HG03108 (cell line): ENCODE data around the gene TIMP4.

ENCODE experiments used
- ATAC-seq: cut with Tn5 transposase; IDR thresholded peaks from one replicate; pipeline ENCODE4 v1.9.1; 2021; ENCODE audit warnings: moderate library complexity; ENCODE audit not compliant: unreplicated experiment

The TIMP4 gene

DNA sequence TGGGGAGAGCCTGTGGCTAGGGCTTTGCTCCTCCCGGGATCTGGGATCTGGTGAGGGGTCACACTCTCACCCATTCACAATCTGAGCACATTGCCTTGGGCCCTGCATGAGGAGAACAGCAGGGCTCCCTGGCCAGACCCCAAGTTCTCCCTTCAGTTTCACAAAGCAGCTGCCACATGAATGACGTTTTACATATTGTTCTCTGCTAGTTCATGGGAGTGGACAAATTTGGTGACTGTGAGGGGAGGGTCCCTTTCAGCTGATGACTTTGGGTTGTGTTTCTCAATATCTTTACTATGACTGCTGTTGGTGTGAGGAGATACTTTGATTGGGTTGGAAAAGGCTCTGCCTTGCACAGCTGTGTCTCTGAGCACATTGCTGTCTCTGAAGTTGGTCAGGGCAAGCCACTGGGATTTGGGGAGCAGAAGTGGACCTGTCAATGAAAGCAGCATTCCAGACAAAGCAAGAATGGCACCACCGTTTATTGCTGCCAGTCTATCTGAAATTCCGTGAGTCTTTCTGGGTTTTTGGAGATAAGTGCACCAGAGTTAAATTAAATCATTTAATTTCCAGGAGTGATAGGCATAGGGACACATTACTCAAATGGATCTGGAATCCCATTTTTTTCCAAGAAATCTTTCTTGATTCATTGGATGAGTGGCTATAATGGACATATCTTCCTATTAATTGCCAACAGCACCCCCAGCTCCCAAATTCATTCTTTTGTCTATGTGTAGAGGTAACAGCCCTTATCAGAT is 10.3 kb downstream of the TIMP4 start:
- no peak for ATAC-seq

GRCh38 chr3:12147049-12147780 is 11.5 kb downstream of the TIMP4 start:
- ATAC-seq, result no peak

DNA sequence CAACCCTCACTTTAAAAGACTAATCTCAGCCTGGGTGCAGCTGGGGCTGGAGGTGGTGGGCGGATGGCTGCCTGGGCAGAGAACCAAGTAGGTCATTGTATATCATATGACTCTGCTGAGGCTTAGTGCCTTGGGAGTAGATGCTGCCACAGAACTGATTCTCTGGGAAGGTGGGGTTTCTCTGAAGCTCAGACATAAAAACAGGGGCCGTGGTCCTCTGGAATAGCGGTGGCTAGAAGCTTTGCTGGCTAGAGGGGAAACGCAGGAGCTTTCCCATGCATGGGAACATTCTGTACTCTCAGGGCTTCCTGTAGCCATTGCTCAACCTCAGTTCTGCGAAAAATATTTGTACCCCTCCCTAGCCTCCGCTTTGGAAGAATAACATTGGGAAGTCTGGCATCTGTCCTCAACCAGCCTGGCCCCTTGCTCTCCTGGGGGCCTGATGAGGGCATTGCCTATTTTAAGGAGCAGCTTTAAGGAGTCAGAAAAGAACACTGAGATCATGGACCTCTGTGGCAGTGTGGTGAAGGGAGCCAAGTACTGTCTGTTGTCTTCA is 14.7 kb downstream of the TIMP4 start:
- no peak for ATAC-seq

DNA sequence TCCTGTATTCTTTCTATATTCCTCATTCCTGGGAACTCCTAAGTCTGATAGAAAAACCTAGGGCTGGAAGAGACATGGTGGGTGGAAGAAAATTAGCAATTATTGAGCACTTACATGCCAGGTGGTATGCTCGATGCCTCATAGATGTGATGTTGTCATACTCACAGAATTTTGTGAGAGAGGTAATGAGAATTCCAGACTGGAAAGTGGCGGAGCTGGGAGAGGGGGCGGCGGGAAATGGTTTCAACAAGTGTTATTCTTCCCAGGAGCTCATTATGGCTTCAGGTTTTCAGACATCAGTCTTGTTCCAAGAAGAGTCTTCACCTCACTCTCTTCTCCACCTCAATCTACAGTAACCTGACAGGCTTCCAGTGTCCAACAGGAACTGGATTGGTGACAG is 16.2 kb downstream of the TIMP4 start:
- no peak for ATAC-seq

GRCh38 chr3:12141350-12141749 is 17.4 kb downstream of the TIMP4 start:
- ATAC-seq, result no peak

DNA sequence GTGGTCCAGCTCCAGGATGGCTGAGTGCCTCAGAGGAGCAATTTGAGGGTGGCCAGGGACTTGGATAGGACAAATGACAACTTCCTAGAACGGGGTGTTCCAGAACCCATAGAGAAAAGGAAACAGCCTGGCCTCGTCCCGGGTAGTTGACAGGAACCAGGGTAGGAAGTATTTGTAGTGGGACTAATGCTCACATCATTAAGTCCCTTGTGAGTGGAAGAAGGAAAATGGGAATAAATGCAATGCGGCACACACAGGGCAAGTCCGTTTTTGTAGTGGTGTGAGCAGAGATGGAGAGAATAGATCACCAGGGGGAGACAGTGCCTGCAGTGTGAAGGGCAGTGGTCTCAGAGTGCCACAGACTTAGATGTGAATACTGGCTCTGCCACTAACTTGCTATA is 19.6 kb downstream of the TIMP4 start:
- ATAC-seq, result no peak

DNA sequence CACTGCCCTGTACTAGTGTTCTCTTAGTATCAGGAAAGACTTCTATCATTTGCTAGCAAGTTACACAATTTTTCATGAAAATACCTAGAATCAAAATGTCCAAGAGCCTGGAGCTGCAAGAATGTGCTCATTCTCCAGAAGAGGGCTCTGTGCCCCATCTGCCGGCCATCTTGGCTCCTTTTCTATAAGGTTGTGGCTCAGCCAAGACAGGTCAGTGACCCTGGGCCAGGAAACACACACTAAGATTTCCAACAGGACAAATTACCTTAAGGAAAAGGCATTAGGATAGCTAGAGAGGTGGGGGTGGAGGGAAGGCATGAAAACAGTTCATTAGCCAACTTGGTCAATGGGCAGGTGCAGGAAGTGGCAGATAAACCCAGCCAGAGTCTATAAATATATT is 20.7 kb downstream of the TIMP4 start:
- no peak for ATAC-seq

- ATAC-seq, result no peak
These were observed 22.3 kb downstream of the TIMP4 start for GRCh38 chr3:12136371-12136770.

- no peak for ATAC-seq
These were observed 23.6 kb downstream of the TIMP4 start for GRCh38 chr3:12135029-12135657.

DNA sequence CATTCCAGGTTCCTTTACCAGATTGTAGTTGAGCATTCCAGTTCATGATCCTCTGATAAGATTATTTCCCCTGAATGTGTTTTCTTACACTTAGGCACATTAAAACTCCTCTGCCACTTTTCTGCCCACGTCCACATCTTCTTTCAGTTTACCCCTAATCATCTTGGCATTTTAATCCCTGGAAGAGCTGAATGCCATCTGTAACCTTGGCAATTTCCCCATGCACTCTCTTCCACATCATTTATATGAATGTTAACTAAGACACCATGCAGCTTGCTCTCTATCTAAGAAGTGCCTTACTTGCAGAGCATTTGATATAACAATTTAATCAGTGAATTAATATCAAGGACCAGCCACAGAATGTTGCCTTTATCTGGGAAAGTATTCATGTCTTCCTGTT is 25.8 kb downstream of the TIMP4 start:
- ATAC-seq, result no peak

GRCh38 chr3:12131351-12132090 is 27.2 kb downstream of the TIMP4 start:
- no peak for ATAC-seq

DNA sequence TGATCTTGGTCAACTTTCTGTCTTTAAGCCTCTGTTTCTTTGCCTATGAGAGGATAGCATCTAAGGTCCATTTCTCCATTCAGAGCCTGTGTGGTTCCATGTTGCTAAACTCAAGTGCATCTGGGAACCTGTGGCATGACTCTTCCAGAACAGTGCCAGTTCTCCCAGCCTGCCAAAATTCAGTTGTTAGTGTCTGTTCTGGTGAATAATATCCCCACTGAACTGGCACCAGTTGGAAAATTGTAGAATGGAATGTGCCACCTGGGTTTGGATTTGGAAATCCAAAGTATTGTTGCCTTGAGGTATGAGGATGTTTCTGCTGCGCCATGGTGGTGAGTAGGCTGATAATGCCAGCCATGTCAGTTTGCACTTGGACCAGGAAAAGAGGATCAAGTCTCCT is 31.3 kb downstream of the TIMP4 start:
- no peak for ATAC-seq

DNA sequence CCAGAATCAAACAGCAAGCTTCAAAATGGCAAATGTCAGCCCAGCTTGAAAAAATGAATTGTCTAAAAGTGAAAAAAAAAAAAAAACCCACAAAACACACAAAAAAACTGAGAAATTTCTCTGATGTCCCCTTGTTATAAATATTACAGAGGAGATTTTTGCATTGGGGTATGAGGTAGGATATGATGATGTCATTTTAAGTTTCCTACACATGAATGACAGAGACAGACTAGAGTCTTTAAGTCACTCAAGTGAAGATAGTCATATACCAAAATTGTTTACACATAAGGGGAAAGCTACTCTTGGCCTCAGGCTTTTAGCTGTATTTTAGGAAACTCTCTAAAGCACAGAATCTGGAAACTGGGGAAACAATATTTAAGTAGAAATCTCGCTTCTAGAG is 32.9 kb downstream of the TIMP4 start:
- ATAC-seq, result no peak

- ATAC-seq, result no peak
These were observed 37.2 kb downstream of the TIMP4 start for GRCh38 chr3:12121466-12121865.

GRCh38 chr3:12120374-12121140 is 38.2 kb downstream of the TIMP4 start:
- ATAC-seq, result no peak

DNA sequence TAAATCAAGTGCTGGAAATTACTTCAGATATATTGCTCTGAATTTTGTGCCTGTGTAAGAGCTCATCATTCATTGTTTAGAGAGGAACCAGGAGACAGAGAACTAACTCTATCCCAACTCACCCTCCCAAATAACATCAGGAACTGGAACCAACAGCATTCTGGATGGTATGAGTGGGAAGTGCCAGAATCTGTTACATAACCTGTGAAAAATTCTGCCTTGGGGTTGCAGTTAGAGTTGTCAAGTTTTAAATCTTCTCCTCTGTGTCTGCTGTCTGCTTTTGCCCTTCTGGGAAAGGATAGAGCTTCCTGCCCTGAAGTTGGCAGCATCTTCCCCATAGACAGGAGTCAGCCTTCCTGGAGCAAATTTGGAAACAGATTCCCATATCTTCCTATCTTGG is 41.2 kb downstream of the TIMP4 start:
- no peak for ATAC-seq

DNA sequence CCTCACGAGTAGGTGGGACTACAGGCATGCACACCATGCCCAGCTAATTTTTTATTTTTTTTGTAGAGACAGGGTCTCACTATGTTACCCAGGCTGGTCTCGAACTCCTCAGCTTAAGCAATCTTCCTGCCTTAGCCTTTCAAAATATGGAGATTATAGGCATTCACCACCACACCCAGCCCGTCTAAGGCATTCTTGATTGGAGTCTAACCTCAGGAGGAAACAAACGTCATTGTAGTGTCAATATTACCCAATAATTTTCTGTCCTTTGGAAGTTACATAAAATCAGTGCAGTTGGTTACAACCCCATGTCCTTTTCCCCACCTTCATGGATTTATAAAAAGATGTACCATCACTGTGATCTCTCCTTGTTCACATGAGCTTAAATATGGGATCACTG is 41.8 kb downstream of the TIMP4 start:
- ATAC-seq, result no peak

DNA sequence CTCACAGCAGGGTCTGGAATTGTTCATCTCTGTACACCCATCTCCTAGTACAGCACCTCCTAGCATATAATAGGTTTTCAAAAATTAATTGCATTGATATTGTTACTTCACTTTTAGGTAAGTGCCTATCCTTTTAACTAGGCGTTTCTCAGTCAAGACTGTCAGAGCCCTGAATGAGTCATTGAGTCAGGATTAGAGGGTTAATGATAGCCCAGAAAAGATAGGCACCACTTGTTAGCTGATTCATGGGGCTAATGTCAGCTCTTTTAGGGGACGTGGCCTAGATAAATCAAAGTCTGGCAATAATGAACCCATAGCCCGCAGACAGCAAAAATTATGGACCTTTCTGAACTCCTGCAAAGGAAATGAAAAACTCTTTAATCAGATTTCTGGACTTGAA is 42.9 kb downstream of the TIMP4 start:
- ATAC-seq, result no peak

DNA sequence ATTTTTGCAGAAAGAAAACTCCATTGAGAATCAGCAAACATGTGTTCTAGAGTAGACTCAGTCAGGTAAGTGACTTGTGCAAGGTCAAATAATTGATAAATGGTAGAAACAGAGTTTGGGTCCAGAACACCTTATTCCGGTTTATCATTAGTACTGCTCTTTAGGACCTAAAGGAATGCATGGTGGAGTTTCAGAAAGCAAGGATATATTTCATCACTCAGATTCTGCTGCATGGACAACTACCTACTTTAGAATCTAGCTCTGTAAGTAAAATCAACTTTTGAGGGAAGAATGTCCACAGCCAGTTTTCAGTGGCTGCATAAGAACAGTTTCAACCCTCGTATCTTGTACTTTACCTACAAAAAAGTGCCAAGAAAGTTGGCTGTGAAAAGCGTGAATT is 43.6 kb downstream of the TIMP4 start:
- ATAC-seq, result no peak

DNA sequence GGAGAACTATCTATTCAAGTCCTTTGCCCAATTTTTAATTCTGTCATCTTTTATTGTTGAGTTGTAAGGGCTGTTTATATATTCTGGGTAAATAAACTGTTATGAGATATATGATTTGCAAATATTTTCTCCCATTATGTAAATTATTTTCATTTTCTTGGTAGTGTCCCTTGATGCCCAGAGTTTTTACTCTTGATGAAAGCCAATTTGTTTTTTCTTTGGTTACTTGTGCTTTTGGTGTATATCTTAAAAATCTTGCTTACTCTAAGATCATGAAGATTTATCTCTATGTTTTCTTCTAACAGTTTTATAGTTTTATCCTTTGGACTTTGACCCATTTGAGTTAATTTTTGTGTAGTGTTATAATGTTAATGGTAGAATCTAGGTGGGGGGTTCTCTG is 44.5 kb downstream of the TIMP4 start:
- no peak for ATAC-seq
